H54 (cell line): ENCODE results near the gene IL4I1.
"Not testable (repeated sequence)": the region's sequence is repeated elsewhere in the genome, so short reads cannot be mapped to it uniquely, and the experiment has no call there.

Experiments used
- DNase-seq: peaks from one replicate; pipeline ENCODE4 v3.0.0; 2011; ENCODE audit warnings: low spot score, mixed read lengths; ENCODE audit not compliant: insufficient read length
- FAIRE-seq: peaks from 3 replicates; lab custom pipeline; 2011; peaks lifted over from hg19 to GRCh38; lab: Jason Lieb, UNC
- POLR2A ChIP-seq: IDR thresholded peaks from 2 replicates; pipeline ENCODE4 v1.6.1; 2011; ENCODE audit warnings: low read depth, mild to moderate bottlenecking, low read length

IL4I1 gene

GRCh38 chr19:49930483-49931011 is 33.9 kb upstream of the IL4I1 start:
- DNase-seq (peak; percentile 66), FAIRE-seq (no peak)

GRCh38 chr19:49929611-49930482 is 33.2 kb upstream of the IL4I1 start:
- DNase-seq (peak; percentile 88), FAIRE-seq (peak; percentile 48)
- TF ChIP-seq POLR2A = peak; percentile 92

More at GRCh38 chr19:49930483-49931011, 33.9 kb upstream of the IL4I1 start:
- TF ChIP-seq POLR2A = no peak

DNA sequence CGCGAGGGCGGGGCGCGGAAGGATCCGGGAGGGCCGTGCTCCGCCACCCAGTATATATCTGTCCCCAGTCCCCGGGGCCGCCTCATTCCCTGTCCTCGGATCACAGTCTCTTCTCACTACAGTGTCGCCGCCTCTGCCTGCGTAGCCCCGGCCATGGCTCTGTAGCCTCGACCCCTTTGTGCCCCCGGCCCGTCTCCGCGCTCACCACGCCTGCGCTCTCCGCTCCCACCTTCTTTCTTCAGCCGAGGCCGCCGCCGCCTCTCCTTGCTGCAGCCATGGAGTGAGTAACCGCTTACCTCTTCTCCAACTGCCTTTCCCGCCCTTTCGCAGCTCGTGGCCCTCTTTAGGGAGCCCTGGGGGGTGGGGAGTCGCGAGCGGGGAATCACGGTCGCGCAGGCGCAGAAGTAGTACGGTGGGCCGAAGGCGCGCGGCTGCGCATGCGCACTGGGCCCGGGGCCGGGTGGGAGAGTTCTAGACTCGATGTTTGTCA is 32.5 kb upstream of the IL4I1 start, which contains the start of the genes ATF5 and NUP62:
Gene ATF5, plus strand, starts transcription at position 85 of the 490 bp plus-strand sequence. CDS start 1,646 bp downstream, outside the sequence.
Gene NUP62, minus strand, starts transcription at position 384 of the 490 bp plus-strand sequence. CDS start 19,697 bp downstream, outside the sequence.
- peak; percentile 97 for DNase-seq
- TF ChIP-seq POLR2A = peak; percentile 80
- no peak for FAIRE-seq

DNA sequence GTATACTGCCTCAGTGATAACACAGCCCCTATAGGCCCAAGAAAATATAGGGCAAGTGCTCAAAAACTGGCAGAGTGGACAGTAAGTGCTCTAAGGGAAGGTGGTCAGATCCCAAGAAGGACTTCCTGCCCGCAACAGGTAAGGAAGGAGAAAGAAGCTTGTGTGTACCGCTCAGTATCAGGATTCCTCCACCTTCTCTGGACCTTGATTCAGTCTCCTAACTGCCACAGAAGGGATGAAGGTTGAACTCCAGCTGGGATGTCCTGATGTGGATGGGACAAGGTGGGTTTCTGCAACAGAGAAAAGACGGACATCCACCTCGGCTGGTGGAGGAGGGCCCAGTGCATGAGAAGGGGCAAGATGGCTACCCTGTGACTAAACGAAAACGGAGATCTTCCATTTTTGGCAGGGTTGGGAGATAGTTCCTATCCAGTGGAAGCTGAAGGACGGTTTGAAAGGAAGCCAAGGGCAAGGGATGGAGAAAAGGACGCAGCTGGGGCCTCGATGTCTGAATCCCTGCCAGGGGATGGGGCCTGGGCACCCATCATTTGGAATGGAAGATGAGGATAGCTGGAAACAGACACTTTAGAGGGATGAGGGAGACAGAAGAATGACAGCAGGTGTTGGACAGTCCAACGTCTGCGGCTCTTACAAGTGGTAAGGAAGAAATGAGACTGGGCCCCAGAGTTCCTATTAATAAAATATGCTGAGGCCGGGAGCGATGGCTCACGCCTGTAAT is 31.0 kb upstream of the IL4I1 start:
- TF ChIP-seq POLR2A = no peak
- FAIRE-seq (no peak), DNase-seq (no peak)

GRCh38 chr19:49926515-49926914 is 29.8 kb upstream of the IL4I1 start:
- no peak for FAIRE-seq
- TF ChIP-seq POLR2A = no peak
- no peak for DNase-seq

- FAIRE-seq (no peak), DNase-seq (no peak)
- TF ChIP-seq POLR2A = no peak
Observed at GRCh38 chr19:49925486-49925885, 28.8 kb upstream of the IL4I1 start.

GRCh38 chr19:49924881-49925210 is 28.2 kb upstream of the IL4I1 start:
- not testable (repeated sequence) for DNase-seq, FAIRE-seq

DNA sequence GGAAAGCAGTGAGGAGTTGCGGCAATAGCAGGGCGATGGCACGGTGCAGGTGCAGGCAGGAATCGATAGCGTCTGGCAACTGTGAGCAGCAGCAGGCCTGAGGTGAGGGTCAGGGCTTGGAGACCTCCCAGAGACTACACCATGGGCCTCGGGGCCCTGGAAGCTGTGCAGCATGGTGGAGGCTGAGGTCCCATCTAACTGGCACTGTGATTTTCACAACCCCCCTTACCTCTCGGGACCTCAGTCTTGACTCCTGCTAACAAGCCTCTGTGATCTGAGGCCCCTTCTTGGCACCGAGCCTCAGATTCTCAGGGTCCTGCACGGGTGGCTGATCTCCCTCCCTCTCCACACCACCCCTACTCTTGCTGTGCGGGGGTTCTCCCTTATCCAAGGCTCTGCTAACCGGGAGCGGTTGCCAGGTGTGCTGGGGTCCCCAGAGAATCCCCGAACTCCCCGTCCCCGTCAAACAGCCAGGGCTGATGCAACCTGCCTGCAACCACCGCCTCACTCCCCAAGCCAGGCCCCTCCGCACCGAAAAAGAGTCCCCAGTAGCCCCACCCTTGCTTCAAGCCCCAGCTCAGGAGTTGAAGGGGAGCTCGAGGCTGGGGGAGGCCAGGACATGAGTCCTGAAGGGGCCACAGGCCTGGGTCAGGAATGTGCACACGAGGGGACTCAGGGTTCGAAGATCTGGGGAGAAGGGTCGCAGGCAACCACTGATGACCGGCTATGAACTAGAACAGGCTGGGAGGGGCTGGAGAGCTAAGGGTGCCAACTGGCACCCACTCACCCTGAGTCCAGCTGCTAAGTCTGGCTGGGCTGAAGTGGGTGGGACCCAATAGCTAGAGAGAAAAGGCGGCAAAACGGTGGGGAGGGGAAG is 27.6 kb upstream of the IL4I1 start:
- no peak for TF ChIP-seq POLR2A
- DNase-seq = no peak

DNA sequence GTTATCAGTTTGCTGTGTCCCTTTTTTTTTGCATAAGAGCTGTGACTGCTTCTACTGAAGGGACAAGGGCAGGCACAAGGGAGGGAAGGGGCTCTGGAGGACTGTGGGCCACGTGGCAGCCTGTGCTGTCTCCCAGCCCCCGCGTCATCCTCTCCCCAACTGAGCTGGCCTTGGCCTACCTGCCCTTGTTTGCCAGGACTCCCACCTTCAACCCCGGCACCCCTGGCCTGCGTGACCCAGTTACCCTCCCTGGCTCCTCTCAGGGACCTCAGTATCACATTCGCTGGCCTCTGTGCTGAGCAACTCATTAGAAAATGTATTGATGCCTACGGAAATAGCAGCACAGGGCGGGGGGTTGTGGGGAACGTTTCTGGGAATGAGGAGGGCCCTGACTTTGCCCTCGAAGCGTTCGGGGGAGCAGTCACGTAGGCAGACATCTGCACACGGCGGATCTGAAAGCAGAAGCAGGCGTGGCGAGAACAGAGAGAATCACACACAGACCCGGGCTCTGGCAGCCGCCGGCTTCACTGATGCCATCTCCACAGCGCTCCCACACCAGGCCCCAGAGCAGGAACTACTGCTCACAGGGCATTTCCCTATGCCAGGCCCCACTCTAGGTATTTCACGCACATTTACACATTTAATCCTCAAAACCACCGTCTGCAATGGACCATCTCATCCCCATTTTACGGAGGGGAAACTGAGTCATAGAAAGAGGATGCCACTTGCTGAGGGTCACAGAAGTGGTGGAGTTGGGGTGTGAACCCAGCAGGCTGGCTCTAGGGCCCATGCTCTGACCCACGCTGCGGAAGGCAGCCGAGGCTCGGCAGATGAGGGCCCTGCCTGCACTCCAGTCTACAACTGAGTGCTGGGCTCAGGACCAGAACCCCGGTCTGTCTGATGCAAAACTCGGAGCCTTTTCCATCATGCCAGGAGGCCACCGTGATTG is 26.6 kb upstream of the IL4I1 start:
- no peak for TF ChIP-seq POLR2A
- FAIRE-seq = no peak
- DNase-seq = no peak

More for the DNA sequence above, 27.6 kb upstream of the IL4I1 start:
- no peak for FAIRE-seq

GRCh38 chr19:49921871-49922795 is 25.4 kb upstream of the IL4I1 start:
- DNase-seq (peak; percentile 73), FAIRE-seq (no peak)
- no peak for TF ChIP-seq POLR2A

GRCh38 chr19:49920624-49921363 is 24.1 kb upstream of the IL4I1 start:
- DNase-seq = no peak
- no peak for FAIRE-seq
- no peak for TF ChIP-seq POLR2A
